ENCODE results near the gene MAPT.

The MAPT gene

DNA sequence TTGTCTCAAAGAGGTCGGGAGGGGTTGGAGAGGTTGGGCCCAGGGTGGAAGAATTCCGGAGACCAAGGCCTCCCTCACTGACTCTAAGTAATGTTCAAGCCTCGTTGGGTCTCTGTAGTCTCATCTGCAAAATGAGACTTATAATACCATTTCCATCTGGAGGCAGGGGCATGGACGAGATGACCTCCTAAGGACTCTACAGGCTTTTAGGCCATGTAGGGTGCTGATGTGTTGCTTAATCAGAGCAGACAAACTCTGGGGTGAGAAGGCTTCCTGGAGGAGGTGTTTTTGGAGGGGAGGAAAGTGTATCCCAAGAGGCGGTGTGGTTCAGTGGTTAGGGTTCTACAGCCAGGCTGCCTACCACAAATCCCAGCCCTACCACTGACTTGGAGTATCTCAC is 46.6 kb upstream of the MAPT start:
- no peak overlapping the region for H3K4me3 ChIP-seq (ENCODE audit: low read length)
- DNase-seq (ENCODE audit: low read depth) = no peak
- TF ChIP-seq, protein P1, sequence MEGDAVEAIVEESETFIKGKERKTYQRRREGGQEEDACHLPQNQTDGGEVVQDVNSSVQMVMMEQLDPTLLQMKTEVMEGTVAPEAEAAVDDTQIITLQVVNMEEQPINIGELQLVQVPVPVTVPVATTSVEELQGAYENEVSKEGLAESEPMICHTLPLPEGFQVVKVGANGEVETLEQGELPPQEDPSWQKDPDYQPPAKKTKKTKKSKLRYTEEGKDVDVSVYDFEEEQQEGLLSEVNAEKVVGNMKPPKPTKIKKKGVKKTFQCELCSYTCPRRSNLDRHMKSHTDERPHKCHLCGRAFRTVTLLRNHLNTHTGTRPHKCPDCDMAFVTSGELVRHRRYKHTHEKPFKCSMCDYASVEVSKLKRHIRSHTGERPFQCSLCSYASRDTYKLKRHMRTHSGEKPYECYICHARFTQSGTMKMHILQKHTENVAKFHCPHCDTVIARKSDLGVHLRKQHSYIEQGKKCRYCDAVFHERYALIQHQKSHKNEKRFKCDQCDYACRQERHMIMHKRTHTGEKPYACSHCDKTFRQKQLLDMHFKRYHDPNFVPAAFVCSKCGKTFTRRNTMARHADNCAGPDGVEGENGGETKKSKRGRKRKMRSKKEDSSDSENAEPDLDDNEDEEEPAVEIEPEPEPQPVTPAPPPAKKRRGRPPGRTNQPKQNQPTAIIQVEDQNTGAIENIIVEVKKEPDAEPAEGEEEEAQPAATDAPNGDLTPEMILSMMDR (conservative IDR thresholded peaks at IDR 0.05; ENCODE audit: low read depth, low read length) = no peak

- TF ChIP-seq, protein P1 (conservative IDR thresholded peaks at IDR 0.05; ENCODE audit: low read depth, low read length) = no peak
- H3K4me3 ChIP-seq (ENCODE audit: low read length) = no peak overlapping the region
- DNase-seq (ENCODE audit: low read depth) = no peak
Measured at GRCh38 chr17:45848405-45848804, 45.9 kb upstream of the MAPT start.

DNA sequence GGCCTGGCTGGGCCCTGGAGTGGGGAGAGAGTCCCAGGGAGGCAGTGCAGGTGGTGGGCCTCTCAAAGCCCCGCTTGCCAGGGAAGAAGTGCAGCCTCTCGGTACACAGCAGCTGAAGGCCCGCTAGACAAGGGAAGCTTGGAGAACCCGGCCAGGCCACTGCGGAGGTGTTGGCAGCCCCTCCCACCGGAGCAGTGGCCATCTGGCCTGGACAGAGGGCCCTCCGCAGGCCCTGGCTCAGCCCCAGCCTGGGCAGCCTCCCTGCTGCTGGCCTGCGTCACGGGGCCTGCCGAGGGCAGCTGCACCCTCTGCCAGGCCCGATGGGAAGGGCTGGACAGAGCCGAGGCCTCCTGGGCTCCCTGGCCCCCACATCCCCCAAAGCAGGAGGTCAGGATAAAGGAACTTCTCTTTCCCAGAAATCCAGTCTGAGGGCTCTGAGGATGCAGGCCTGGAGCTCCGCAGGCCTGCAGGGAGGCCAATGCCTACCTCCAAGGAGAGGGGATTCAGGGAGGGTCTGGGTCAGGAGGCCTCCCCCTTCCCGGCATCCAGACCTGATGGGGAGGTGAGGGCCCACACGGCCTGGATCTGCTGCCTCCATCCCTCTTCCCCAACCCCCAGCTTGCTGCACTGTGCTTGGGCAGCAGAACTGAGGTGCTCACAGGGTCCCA is 45.4 kb upstream of the MAPT start:
- no peak overlapping the region for H3K4me3 ChIP-seq (ENCODE audit: low read length)
- DNase-seq (ENCODE audit: low read depth) = no peak
- TF ChIP-seq, protein P1 (conservative IDR thresholded peaks at IDR 0.05; ENCODE audit: low read depth, low read length) = no peak

- TF ChIP-seq, protein P1 (conservative IDR thresholded peaks at IDR 0.05; ENCODE audit: low read depth, low read length) = no peak
- DNase-seq (ENCODE audit: low read depth) = no peak
- no peak overlapping the region for H3K4me3 ChIP-seq (ENCODE audit: low read length)
Measured at GRCh38 chr17:45849536-45849990, 44.8 kb upstream of the MAPT start.

- DNase-seq (ENCODE audit: low read depth) = no peak
- H3K4me3 ChIP-seq (ENCODE audit: low read length) = no peak overlapping the region
- TF ChIP-seq, protein P1 (conservative IDR thresholded peaks at IDR 0.05; ENCODE audit: low read depth, low read length) = no peak
Measured at GRCh38 chr17:45850011-45850410, 44.3 kb upstream of the MAPT start.

DNA sequence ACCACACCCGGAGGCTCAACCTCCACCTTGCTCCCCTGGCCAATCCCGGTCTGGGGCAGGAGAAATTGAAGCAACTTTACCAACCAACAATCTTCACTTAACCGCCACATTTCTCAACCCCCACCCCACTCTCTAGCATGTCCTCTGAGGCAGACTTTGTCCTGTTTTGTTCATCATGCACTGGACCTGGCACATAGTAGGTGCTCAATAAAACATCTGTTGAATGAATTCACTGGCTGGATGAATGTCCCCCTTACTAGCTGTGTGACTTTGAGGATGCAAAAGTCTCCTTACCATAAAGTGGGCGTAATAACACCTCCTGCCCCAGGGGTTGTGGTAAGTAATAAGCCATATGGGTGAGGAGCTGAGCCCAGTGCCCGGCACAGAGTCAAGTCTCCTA is 43.9 kb upstream of the MAPT start:
- no peak for DNase-seq (ENCODE audit: low read depth)
- TF ChIP-seq, protein P1 (conservative IDR thresholded peaks at IDR 0.05; ENCODE audit: low read depth, low read length) = no peak

DNA sequence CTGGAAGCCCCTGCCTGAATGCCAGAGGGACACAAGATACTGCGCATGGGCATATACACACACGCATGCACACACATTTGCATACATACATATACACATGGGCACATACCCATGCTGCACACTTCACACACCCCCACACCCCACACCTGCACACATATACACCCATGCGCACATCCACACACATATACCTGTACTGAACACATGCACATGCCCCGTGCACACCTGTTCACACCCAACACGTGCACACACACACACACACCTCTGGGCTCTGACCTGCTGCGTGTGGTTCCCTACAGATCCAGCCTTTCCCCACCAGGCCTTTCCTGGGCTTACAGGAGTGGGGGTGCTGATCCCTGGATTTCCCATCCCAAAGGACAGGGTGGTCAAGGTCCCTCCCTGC is 43.3 kb upstream of the MAPT start:
- H3K4me3 ChIP-seq (ENCODE audit: low read length) = no peak overlapping the region
- TF ChIP-seq, protein P1 (conservative IDR thresholded peaks at IDR 0.05; ENCODE audit: low read depth, low read length) = no peak
- no peak for DNase-seq (ENCODE audit: low read depth)

More for the DNA sequence above, 43.9 kb upstream of the MAPT start:
- H3K4me3 ChIP-seq (ENCODE audit: low read length) = no peak overlapping the region

Measured in retinal pigment epithelial cell (primary cell).